GM19023 (cell line): ENCODE results near the gene SSX1.
"Not testable (repeated sequence)": the region's sequence is repeated elsewhere in the genome, so short reads cannot be mapped to it uniquely, and the experiment has no call there.

Experiments used
- ATAC-seq: cut with Tn5 transposase; IDR thresholded peaks from one replicate; pipeline ENCODE4 v1.9.1; 2021; ENCODE audit warnings: mild to moderate bottlenecking, moderate library complexity; ENCODE audit not compliant: unreplicated experiment

SSX1 gene

GRCh38 chrX:48255062-48255796, at the start of gene SSX1:
SSX1 (plus strand) TSS chrX:48255392; CDS start chrX:48257242, 1,850 bp downstream.
- not testable (repeated sequence) for ATAC-seq

GRCh38 chrX:48214341-48214740, 40.9 kb upstream of the SSX1 start:
- ATAC-seq, result not testable (repeated sequence)

- not testable (repeated sequence) for ATAC-seq
These were observed 31.0 kb upstream of the SSX1 start for GRCh38 chrX:48224196-48224595.

- ATAC-seq, result not testable (repeated sequence)
These were observed 2.2 kb upstream of the SSX1 start for GRCh38 chrX:48252945-48253344.

- not testable (repeated sequence) for ATAC-seq
These were observed 19.2 kb downstream of the SSX1 start for GRCh38 chrX:48274365-48274764.

- no peak for ATAC-seq
These were observed 23.8 kb downstream of the SSX1 start for GRCh38 chrX:48278958-48279357.

- ATAC-seq, result not testable (repeated sequence)
These were observed 25.5 kb downstream of the SSX1 start for GRCh38 chrX:48280729-48281128.

- no peak for ATAC-seq
These were observed 51.0 kb downstream of the SSX1 start for GRCh38 chrX:48306175-48306574.

- not testable (repeated sequence) for ATAC-seq
These were observed 58.8 kb downstream of the SSX1 start for GRCh38 chrX:48313996-48314395.
